Activated T-helper 17 cell treated with anti-CD3 and anti-CD28 coated beads, Interleukin-2, amount 50 U/mL, for 72 hours (primary cell): Measurements from ENCODE around the gene SLC1A5. TPM values are rescaled to one million over a fixed set of nuclear protein-coding genes. Genes with fewer than 3 reads are reported as not detected.
"Not testable (repeated sequence)": the region's sequence is repeated elsewhere in the genome, so short reads cannot be mapped to it uniquely, and the experiment has no call there.

ENCODE experiments used
- ATAC-seq: fragments of 150-1000 bp; cut with Tn5 transposase; replicated peaks from 2 replicates; pipeline ENCODE4 v1.10.0; 2021; ENCODE audit warnings: mild to moderate bottlenecking, moderate library complexity
- H3K27ac Mint-ChIP-seq: one replicate; pipeline ENCODE4 v1.8.0; 2022; ENCODE audit warnings: mixed read lengths
- H3K27me3 Mint-ChIP-seq: one replicate; pipeline ENCODE4 v1.8.0; 2022; ENCODE audit warnings: mixed read lengths
- H3K36me3 Mint-ChIP-seq: one replicate; pipeline ENCODE4 v1.8.0; 2022; ENCODE audit warnings: low read depth, mild to moderate bottlenecking, mixed read lengths
- H3K4me1 Mint-ChIP-seq: one replicate; pipeline ENCODE4 v1.8.0; 2022; ENCODE audit warnings: mixed read lengths
- H3K4me3 Mint-ChIP-seq: one replicate; pipeline ENCODE4 v1.8.0; 2022; ENCODE audit warnings: mild to moderate bottlenecking, mixed read lengths
- H3K9me3 Mint-ChIP-seq: one replicate; pipeline ENCODE4 v1.8.0; 2022; ENCODE audit warnings: mixed read lengths
- total RNA-seq, 2 donors: library from RNA; stranded (reverse); gene quantifications; one replicate each; pipeline ENCODE4 v1.2.3, GENCODE V29; 2022

Gene SLC1A5
- total RNA-seq, 2 donors from 2014 or later, result 119 to 221 TPM

DNA sequence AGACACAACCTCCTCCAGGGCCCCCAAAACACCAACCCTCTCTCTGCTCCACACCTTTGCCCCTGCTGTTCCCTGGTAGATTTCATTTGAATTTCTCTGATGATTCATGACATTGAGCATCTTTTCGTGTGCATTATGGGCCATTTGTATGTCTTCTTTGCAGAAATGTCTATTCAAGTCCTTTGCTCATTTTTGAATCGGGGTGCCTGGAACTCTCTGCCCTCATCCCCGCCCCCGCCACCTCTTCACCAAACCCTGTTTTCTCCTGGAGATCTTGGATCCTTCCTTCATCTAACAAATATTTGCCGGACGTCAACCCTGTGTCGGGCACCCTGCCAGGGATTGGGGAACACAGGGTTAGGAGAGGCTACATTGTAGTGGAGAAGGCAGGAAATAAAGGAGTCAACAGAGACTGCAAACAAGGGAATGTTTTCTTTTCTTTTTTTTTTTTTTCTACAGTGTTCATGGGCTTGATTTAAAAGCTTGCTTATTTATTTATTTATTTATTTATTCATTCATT is 25.5 kb upstream of the SLC1A5 start:
- peaks cover 4% of the 10 kb centered on the region for H3K27me3 Mint-ChIP-seq
- no peaks in the 10 kb centered on the region for H3K4me1 Mint-ChIP-seq

DNA sequence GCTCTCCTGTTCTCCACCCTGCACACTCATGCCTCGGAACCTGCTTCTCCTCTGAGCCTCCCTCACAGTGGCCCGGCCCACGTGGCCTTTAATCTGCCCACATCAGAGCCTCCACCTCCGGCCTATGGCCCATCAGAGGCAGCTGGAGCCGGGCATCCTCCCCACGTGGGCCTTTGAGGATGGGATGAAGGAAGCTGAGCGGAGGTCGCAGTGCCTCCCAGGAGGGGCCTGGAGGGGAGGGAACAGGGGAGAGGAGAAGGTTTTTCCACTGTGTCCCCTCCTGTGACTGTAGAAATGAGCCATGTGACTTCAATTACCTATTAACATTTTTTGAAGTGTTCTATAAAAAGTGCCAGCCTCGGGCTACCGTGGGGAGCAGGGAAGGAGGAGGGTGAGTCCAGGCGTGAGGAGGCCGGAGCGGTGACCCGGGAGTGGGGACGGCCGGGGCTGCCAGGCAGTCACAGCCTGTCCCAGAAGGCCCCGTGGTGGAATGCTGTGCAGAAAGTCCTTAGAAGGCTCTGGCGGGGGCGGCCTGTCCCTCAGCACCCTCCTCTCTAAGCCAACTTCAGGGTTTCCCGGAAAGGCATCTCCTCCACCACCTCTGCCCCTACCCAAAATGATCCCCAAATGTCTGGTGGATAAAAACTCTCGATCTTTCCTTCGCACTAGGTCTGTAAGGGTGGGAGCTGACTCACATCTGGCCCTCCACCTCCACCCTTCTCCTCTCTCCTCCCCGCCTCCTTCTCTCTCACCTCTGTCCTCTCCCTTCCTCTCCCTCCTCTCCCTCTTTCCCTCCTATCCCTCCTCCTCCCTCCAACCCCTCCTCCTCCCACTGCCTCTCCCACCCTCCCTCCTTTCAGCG is 24.8 kb upstream of the SLC1A5 start:
- ATAC-seq, result no peak
- Mint-ChIP-seq H3K4me3 (no peak overlapping the region), H3K27me3 (peaks cover 4% of the 10 kb centered on the region), H3K27ac (no peak overlapping the region), H3K9me3 (no peaks in the 10 kb centered on the region), H3K4me1 (no peaks in the 10 kb centered on the region), H3K36me3 (no peaks in the 10 kb centered on the region)

More for the DNA sequence above, 25.5 kb upstream of the SLC1A5 start:
- H3K9me3 Mint-ChIP-seq, result no peaks in the 10 kb centered on the region
- no peak overlapping the region for H3K4me3 Mint-ChIP-seq
- ATAC-seq, result no peak
- no peak overlapping the region for H3K27ac Mint-ChIP-seq
- H3K36me3 Mint-ChIP-seq, result no peaks in the 10 kb centered on the region

DNA sequence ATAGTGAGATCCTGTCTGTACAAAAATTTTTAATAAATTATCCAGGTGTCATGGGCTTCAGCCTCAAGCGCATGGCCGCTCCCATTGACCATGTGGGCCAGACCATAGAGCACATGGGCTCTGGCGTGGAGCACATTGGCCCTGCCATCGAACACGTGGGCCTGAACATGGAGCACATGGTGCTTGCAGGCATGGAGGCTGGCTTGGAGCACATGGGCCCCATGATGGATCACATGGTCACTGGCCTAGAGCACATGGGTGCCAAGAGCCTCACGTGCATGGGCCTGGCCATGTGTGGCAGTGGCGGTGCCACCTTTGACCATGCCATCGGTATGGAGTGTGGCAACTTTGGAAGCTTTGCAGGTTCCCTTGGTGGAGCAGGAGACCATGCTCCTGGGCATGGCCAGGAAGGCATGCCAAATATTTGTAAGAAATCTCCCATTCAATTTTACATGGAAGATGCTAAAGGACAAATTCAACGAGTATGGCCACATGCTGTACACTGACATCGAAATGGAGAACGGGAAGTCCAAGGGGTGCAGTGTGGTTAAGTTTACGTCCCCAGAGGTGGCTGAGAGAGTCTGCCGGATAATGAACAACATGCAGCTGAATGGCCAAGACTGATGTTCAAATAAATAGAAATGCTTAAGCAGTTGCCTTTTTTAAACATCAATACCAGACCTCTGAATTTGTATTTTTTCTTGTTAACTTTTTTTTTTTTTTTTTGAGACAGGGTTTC is 21.3 kb upstream of the SLC1A5 start:
- Mint-ChIP-seq H3K4me1 (no peaks in the 10 kb centered on the region), H3K36me3 (no peaks in the 10 kb centered on the region), H3K27ac (no peak overlapping the region), H3K4me3 (no peak overlapping the region), H3K27me3 (peaks cover 4% of the 10 kb centered on the region), H3K9me3 (no peaks in the 10 kb centered on the region)
- ATAC-seq, result no peak

DNA sequence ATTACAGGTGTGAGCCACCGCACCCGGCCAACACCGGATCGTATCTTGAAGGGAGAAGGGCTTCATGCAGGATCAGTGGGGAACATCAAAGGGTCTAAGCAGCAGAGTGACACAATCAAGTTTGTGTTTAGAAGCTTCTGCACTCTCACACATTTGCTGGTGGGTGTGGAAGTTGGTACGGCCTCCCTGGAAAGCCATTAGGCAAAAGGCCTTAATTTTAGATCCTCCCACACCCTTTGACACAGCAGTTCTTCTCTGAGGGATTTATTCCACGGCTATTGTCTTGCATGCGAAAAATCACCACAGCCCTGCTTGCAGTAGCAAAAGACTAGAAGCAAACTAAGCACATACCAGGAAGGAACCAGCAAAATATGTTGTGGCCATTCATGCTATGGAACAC is 18.3 kb upstream of the SLC1A5 start:
- no peak for ATAC-seq
- H3K27me3 Mint-ChIP-seq, result no peaks in the 10 kb centered on the region
- H3K27ac Mint-ChIP-seq, result no peak overlapping the region
- H3K4me3 Mint-ChIP-seq, result no peak overlapping the region
- no peaks in the 10 kb centered on the region for H3K4me1 Mint-ChIP-seq
- no peaks in the 10 kb centered on the region for H3K9me3 Mint-ChIP-seq
- H3K36me3 Mint-ChIP-seq, result no peaks in the 10 kb centered on the region

DNA sequence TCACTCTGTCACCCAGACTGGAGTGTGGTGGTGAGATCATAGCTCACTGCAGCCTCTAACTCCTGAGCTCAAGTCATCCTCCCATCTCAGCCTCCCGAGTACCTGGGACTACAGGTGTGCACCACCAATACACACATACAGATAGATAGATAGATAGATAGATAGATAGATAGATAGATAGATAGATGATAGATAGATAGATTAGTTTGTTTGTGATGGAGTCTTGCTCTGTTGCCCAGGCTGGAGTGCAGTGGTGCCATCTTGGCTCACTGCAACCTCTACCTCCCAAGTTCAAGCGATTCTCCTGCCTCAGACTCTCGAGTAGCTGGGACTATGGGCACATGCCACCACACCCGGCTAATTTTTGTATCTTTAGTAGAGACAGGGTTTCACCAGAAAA is 16.0 kb upstream of the SLC1A5 start:
- not testable (repeated sequence) for H3K9me3 Mint-ChIP-seq, H3K27me3 Mint-ChIP-seq, H3K4me3 Mint-ChIP-seq, H3K4me1 Mint-ChIP-seq, ATAC-seq, H3K36me3 Mint-ChIP-seq, H3K27ac Mint-ChIP-seq

DNA sequence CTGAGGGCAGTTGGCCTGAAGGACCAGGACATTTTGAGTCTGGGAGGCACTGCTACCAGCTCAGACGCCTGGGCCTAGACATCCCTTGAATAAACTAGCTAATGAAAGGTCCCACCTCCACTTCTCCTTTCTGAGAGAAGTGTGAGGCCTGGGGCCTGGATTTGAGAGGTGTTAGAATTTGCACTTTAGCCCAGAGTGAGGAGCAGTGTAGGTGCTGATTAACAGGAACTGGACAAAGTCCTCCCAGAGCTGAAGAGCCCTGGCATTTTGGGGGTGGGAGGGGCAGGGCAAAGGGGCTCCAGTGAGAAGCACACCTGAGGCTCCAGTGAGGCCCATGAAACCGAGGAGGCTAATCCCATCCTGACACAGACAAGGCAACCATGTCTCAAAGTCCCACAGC is 15.2 kb upstream of the SLC1A5 start:
- Mint-ChIP-seq H3K9me3 (no peaks in the 10 kb centered on the region), H3K27me3 (no peaks in the 10 kb centered on the region), H3K4me3 (no peak overlapping the region), H3K4me1 (no peaks in the 10 kb centered on the region), H3K27ac (no peak overlapping the region), H3K36me3 (no peaks in the 10 kb centered on the region)
- ATAC-seq, result no peak

DNA sequence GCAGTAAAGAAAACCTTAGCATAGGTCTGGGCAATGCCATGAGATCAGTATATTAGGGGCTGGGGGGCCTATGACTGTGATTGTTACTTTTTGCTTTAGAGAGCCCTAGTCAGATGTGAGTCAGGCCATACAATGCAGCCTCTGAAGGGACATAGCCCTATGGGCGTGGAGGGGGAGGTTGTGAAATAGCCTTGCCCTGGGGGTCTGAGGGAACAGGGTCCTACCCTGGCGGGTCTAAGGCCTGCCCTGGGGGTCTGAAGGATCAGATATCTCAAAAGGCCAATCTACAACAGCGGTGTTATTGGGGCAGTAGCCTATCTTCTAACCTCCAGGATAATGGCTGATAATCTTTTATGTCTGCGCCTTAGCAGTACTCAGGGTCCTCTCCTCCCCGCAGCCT is 13.8 kb upstream of the SLC1A5 start:
- Mint-ChIP-seq H3K27ac (no peak overlapping the region), H3K4me1 (no peaks in the 10 kb centered on the region), H3K9me3 (no peaks in the 10 kb centered on the region), H3K36me3 (no peaks in the 10 kb centered on the region), H3K4me3 (no peak overlapping the region), H3K27me3 (no peaks in the 10 kb centered on the region)
- ATAC-seq, result no peak

DNA sequence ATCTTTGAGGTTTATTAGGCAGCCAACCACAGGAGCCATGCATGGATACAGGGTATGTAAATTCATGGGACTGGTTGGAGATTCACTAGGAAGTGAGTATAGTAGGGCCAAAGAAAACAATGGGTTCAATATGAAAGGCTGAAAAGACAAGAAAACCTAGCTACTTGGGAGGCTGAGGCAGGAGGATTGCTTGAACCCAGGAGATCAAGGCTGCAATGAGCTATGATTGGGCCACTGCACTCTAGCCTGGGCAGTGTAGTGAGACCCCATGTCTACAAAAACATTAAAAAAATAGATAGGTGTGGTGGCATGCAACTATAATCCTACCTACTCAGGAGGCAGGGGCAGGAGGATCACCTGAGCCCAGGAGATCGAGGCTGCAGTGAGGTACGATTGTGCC is 10.3 kb upstream of the SLC1A5 start:
- Mint-ChIP-seq H3K9me3 (no peaks in the 10 kb centered on the region), H3K4me1 (no peaks in the 10 kb centered on the region)

DNA sequence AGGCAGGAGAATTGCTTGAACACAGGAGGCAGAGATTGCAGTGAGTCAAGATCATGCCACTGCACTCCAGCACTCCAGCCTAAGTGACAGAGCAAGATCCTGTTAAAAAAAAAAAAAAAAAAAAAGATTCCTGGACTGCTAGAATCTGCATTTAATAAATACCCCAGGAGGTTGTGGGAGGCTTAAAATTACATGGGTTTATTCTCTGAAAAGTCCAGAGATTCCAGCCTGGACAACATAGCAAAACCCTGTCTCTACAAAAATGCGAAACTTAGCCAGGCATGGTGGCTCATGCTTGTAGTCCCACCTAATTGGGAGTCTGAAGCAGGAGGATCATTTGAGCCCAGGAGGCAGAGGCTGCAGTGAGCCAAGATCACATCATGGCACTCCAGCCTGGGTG is 9.5 kb upstream of the SLC1A5 start:
- Mint-ChIP-seq H3K27me3 (no peaks in the 10 kb centered on the region), H3K4me3 (no peak overlapping the region), H3K27ac (no peak overlapping the region), H3K9me3 (no peaks in the 10 kb centered on the region), H3K4me1 (no peaks in the 10 kb centered on the region), H3K36me3 (no peaks in the 10 kb centered on the region)
- ATAC-seq, result no peak

More for the DNA sequence above, 10.3 kb upstream of the SLC1A5 start:
- no peak overlapping the region for H3K4me3 Mint-ChIP-seq
- ATAC-seq, result no peak
- no peaks in the 10 kb centered on the region for H3K36me3 Mint-ChIP-seq
- no peak overlapping the region for H3K27ac Mint-ChIP-seq
- no peaks in the 10 kb centered on the region for H3K27me3 Mint-ChIP-seq

DNA sequence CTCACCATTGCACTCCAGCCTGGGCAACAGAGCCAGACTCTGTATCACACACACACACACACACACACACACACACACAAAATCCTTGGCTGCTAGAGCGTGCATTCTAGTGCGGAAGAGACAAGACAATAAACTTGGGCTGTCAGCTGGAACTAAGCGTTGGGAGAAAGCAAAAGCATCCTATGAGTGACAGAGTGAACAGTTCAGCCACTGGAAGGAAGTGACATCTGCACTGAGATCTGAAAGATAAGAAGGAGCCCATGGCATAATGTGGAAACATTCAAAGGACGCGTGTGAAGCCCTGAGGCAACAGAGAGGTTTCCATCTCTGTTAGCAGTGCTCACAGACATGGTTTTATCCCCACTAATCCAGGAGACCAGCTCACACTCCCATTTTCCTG is 3.5 kb upstream of the SLC1A5 start:
- H3K36me3 Mint-ChIP-seq, result peaks cover 5% of the 10 kb centered on the region
- H3K27ac Mint-ChIP-seq, result peak overlapping the region; percentile 43
- peak overlapping the region; percentile 49 for H3K4me3 Mint-ChIP-seq

DNA sequence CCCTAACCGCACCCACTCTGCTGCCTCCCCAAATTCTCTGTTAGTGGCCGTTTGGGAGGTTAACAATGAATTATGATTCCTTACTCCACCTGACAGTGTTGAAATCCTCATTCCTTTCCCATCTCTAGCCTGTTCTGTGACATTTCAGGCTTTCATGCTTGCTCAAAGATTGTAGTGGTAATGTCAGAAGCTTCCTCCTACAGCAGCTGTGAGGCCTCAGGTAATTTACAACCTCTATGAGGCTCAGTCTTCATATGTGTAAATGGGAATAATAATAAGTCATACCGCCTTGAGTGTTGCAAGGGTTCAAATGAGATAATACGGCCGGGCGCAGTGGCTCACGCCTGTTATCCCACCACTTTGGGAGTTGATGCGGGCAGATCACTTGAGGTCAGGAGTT is 977 bp upstream of the SLC1A5 start:
- H3K36me3 Mint-ChIP-seq, result peaks cover 30% of the 10 kb centered on the region
- peaks cover 20% of the 10 kb centered on the region for H3K4me1 Mint-ChIP-seq
- peak overlapping the region; percentile 97 for H3K4me3 Mint-ChIP-seq
- no peaks in the 10 kb centered on the region for H3K27me3 Mint-ChIP-seq
- H3K9me3 Mint-ChIP-seq, result no peaks in the 10 kb centered on the region
- ATAC-seq, result no peak
- peak overlapping the region; percentile 99 for H3K27ac Mint-ChIP-seq

More for the DNA sequence above, 3.5 kb upstream of the SLC1A5 start:
- Mint-ChIP-seq H3K9me3 (no peaks in the 10 kb centered on the region), H3K27me3 (no peaks in the 10 kb centered on the region), H3K4me1 (peaks cover 11% of the 10 kb centered on the region)
- ATAC-seq, result no peak

DNA sequence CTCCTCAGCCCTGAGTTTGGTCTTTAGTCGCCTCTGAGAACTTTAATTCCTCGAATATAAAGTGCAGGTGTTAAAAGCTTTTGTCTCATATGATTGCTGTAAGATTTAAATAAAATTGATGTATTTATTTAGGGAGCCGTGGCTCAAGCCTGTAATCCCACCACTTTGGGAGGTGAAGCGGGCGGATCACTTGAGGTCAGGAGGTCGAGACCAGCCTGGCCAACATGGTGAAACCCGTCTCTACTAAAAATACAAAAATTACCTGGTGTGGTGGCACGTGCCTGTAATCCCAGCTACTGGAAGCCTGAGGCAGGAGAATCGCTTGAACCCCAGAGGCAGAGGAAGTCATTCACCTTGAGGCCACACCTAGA is 559 bp upstream of the SLC1A5 start:
- peak overlapping the region; percentile 97 for H3K4me3 Mint-ChIP-seq
- H3K9me3 Mint-ChIP-seq, result no peaks in the 10 kb centered on the region
- peak overlapping the region; percentile 99 for H3K27ac Mint-ChIP-seq
- no peaks in the 10 kb centered on the region for H3K27me3 Mint-ChIP-seq
- ATAC-seq, result no peak
- H3K36me3 Mint-ChIP-seq, result peaks cover 35% of the 10 kb centered on the region
- H3K4me1 Mint-ChIP-seq, result peaks cover 24% of the 10 kb centered on the region

DNA sequence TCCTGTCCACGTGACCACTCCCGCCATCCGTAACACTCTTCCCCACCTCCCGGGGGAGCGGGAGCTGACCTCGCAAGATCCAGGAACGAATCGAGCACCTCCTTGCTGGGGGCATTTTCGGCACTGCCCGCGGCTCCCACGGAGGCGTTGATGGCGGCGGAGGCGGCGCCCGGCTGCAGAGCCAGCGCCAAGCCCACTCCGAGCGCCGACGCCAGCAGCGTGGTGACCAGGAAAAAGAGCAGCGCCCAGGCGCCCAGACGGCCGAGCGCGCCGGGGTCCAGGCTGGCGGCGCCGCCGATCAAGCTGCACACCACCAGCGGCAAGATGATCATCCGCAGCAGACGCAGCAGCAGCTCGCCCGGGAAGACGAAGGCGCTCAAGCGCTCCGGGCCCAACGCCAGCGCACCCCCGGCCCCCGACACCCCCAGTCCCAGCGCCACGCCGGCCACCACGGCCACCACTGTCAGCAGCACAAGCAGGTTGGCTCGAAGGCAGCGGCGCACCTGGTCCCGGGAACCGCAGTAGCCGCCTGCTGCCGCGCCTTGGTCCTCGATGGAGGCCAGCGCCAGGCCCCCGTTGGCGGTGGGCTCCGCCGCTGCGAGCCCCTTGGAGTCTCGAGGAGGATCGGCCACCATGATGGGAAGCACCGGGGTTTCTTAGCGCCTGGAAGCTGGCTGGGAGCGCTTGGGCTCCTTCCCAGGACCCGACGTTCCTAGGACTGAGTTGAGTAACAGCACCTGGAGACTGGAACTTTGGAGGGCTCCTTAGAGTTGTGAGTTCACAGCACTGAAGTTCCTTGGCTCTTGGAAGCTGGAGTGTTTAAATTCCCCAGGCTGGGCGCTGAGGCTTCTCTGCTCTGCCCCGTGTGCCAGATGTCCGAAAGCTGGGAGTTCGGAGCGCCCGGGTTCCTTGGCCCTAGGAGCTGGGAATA is 798 bp downstream of the SLC1A5 start:
- peaks cover 36% of the 10 kb centered on the region for H3K4me1 Mint-ChIP-seq
- peak overlapping the region; percentile 97 for H3K4me3 Mint-ChIP-seq
- peaks cover 48% of the 10 kb centered on the region for H3K36me3 Mint-ChIP-seq
- no peak for ATAC-seq
- H3K27ac Mint-ChIP-seq, result peak overlapping the region; percentile 99
- no peaks in the 10 kb centered on the region for H3K9me3 Mint-ChIP-seq
- H3K27me3 Mint-ChIP-seq, result no peaks in the 10 kb centered on the region

DNA sequence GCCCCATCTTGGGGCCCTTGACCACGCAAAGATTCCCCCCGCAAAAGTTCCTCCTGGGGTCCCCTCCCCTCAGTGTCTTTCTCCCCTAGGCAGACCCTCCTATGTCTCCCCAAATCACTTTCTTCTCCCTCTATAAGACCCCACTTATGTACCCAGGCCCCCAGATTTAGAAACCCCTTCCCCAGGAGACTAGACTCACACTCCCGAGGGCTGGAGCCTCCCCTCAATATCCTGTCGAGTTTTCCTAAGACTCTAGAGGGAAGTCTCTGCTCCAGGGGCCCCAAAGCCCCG is 1.4 kb downstream of the SLC1A5 start:
- peaks cover 54% of the 10 kb centered on the region for H3K36me3 Mint-ChIP-seq

More for the DNA sequence above, 1.4 kb downstream of the SLC1A5 start:
- no peaks in the 10 kb centered on the region for H3K27me3 Mint-ChIP-seq
- H3K4me1 Mint-ChIP-seq, result peaks cover 34% of the 10 kb centered on the region
- no peak for ATAC-seq
- no peaks in the 10 kb centered on the region for H3K9me3 Mint-ChIP-seq
- peak overlapping the region; percentile 99 for H3K27ac Mint-ChIP-seq
- peak overlapping the region; percentile 97 for H3K4me3 Mint-ChIP-seq
